GM18526 (cell line): ENCODE measurements around the gene SNX17.
A peak's percentile ranks its signal among the peaks of the same experiment; 100 is the strongest.

Experiments used
- POLR2A ChIP-seq: IDR thresholded peaks from 3 replicates; pipeline ENCODE4 v1.6.1; 2011; ENCODE audit not compliant: insufficient read length; ENCODE audit errors: extremely low read depth

The SNX17 gene, protein sequence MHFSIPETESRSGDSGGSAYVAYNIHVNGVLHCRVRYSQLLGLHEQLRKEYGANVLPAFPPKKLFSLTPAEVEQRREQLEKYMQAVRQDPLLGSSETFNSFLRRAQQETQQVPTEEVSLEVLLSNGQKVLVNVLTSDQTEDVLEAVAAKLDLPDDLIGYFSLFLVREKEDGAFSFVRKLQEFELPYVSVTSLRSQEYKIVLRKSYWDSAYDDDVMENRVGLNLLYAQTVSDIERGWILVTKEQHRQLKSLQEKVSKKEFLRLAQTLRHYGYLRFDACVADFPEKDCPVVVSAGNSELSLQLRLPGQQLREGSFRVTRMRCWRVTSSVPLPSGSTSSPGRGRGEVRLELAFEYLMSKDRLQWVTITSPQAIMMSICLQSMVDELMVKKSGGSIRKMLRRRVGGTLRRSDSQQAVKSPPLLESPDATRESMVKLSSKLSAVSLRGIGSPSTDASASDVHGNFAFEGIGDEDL

DNA sequence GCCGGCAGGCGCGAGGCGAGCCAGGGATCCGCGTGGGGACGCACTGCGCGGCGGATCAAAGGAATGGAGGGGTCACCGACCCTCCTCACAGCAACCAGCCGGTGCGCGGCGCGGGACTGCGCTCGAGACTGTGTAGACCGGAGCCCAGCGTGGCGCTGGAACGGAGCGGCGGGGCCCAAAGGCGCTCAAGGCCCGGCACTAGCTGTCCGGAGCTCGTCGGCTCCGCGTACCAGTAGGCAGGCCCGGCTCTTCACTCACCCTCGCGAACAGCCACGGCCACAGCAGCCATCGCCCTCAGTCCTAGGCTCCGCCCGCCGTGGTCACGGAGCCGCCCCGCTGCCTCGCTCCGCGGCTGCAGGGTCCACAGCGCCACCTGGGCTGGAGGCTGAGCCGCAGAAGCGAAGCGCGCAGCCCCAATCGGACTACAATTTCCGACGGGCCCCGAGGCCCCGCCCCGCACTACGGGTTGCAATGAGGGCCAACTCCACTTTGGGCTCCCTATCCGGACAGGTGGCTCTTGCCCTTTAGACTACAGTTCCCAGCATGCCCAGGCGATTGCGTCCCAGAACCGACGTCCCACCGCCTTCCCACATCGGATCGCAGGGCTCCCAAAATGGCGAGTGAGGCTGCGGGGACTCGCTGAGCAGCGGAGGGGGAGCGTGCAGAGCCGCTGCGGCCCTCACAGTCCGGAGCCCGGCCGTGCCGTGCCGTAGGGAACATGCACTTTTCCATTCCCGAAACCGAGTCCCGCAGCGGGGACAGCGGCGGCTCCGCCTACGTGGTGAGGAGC, at the start of gene SNX17, which contains the start of gene EIF2B4:
SNX17 (plus strand) TSS at position 591 of the 790 bp plus-strand sequence; CDS start at position 719, 128 bp downstream.
EIF2B4 (minus strand) TSS at position 313 of the 790 bp plus-strand sequence; CDS start at position 289, 24 bp downstream.
- TF ChIP-seq POLR2A, result peak; percentile 81

- TF ChIP-seq POLR2A, result no peak
These were observed 49.4 kb upstream of the SNX17 start for GRCh38 chr2:27320958-27321543.

- TF ChIP-seq POLR2A, result no peak
These were observed 48.1 kb upstream of the SNX17 start for GRCh38 chr2:27322301-27322765.

DNA sequence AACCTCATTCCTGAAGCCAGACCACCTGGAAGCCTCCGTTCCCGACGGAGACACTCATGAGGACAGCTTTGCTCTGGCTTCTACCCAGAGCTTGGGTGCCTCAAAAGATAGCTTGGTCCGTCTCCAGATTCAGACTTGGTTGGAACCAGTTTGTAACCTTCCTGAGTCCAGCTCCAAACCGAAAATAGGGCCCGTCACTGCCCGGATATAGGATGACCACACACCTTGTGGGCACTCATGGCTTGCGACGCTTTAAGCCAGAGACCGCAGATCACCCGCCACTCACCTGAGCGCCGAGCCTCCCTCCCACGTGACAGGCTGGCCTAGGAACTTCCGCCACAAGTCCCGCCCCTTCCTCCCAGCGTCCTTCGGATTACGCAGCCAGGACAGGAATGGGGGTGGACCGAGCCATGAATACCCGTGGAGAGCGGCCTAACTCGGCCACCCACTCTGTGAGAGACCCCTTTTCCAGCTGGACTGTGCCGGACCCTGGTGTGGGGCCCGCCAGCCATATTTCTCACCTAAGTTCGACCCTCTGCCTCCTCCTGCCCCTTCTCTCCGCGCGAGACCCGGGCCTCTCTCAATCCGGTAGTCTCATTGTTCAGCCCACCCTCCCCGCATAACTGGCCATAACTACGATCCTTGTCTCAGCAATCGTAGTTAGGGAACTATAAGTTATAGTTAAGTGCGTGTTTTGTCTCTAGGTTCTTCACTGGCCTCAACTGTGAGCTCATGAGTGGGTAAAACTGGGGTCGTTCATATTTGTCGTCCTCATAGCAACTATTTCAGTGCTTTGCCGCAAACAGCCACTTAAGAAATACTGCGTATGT, 47.4 kb upstream of the SNX17 start, which contains the start of gene MPV17:
MPV17 (minus strand) TSS at position 332 of the 830 bp plus-strand sequence. CDS start 580 bp downstream, outside the sequence.
- TF ChIP-seq POLR2A, result peak; percentile 87

- no peak for TF ChIP-seq POLR2A
These were observed 46.7 kb upstream of the SNX17 start for GRCh38 chr2:27323596-27324285.

DNA sequence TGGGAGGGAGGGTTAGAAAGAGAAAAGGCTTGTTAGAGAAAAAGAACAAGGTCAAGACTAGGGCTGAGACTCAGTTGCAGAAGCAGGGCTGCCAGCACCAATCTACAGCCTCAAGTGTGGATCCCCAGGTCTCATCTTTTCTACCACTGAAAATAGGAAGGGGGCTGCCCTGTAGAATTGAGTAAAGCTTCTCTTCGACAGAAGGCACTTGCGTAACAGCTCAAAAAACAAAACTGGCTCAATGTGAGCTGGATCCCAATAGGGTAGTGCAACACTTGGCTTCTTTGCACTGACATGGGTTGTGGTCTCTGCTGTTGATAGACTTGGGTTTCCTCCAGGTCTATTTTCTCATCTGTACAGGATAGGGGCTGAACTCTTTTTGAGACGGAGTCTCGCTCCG, 45.7 kb upstream of the SNX17 start:
- TF ChIP-seq POLR2A, result no peak

GRCh38 chr2:27335311-27335710, 35.1 kb upstream of the SNX17 start:
- TF ChIP-seq POLR2A, result no peak

DNA sequence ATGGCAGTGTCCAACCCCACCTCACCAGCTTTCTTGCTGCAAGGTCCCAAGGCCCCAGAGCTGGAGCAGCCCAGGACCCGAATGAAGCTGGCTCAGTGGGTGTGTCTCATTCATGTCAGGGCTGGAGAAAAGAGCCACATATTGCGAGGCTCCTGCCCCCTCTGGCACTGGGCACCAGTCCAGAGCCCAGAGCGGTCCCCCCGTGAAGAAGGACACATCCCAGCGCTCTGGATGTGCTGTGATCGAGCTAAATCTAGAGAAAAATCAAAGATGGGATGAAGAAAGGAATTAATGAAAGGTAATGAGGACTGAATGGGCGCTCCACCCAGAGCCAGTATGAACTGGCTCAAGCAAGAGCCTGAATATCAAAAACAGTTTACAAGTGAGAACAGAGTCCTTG, 34.2 kb upstream of the SNX17 start:
- no peak for TF ChIP-seq POLR2A

GRCh38 chr2:27347641-27348040, 22.8 kb upstream of the SNX17 start:
- TF ChIP-seq POLR2A, result no peak

- no peak for TF ChIP-seq POLR2A
These were observed 20.2 kb upstream of the SNX17 start for GRCh38 chr2:27350106-27350693.

DNA sequence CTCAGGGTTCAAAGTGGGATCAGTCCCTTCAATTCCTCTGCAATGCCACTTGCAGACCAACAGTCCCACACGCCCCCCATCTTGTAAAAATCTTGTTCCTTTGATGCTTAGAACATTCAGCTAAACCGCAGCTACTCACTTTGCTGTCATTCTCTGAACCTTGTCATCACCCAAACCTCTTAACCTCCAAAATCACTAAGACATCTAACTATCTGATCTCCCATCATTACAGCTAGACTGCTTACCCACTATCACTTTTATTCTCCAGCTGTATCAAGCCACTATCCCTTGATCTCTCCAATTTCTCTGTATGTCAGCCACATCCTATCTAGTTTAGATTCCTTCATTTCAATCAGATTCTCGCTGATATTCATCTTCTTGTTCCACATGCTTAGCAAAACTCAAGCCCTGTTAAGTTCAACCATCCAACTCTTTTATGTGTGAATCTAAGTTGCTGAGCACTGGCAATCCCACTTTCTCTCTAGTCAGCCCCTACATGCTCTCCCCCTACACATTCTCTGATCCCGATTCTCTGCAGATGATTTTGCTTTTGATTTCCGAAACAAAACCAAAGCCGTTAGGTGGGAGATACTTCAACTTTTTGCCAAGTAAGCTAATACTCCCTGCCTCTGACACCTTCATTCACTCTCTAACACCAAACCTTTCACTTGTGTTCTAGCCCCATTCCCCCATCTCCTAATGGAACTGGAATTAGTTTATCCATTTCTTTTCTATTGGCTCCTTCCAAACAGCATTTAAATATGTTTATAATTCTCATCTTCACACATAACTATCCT, 18.4 kb upstream of the SNX17 start:
- TF ChIP-seq POLR2A, result no peak

DNA sequence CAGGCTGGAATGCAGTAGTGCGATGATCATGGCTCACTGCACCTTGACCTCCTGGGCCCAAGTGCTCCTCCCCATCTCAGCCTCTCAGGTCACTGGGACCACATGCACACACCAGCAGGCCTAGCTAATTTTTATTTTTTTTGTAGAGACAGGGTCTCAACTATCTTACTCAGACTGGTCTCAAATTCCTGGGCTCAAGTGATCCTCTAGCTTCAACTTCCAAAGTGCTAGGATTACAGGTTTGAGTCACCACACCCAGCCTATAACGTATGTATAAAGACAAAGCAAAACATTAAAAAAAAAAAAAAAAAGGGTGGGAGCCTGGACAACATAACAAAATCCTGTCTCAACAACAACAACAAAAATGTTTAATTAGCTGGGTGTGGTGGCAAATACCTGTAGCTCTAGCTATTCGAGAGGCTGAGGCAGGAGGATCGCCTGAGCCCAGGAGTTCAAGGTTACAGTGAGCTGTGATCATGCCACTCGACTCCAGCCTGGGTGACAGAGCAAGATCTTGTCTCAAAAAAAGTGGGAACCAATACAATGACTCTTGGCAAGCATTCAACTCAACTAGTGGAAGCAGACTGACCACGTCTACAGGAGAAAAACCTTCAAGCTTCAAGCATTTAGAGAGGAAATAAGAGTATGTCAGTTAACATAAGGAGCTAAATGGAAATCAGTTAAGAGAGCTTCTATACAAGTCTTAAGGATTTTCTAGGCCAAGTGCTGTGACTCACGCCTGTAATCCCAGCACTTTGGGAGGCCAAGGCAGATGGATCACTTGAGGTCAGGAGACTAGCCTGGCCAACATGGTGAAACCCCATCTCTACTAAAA, 16.4 kb upstream of the SNX17 start:
- no peak for TF ChIP-seq POLR2A
